Effector memory CD4-positive, alpha-beta T cell (primary cell): ENCODE results near the gene PPP3CA.
A peak's percentile ranks its signal among the peaks of the same experiment; 100 is the strongest.

Experiments
- DNase-seq, 3 donors: peaks; one replicate each; pipeline ENCODE4 v3.0.0-alpha.2; 2020
- H3K27ac ChIP-seq: 2 replicates; pipeline ENCODE4 v1.7.0; 2013; ENCODE audit warnings: mild to moderate bottlenecking, low read length, moderate library complexity; ENCODE audit not compliant: insufficient read depth, poor library complexity, severe bottlenecking
- H3K27me3 ChIP-seq: replicated peaks from 2 replicates; pipeline ENCODE4 v1.7.0; 2013; ENCODE audit warnings: mild to moderate bottlenecking, low read length; ENCODE audit not compliant: insufficient read depth, control insufficient read depth, poor library complexity, severe bottlenecking
- H3K36me3 ChIP-seq: 2 replicates; pipeline ENCODE4 v1.7.0; 2013; ENCODE audit warnings: mild to moderate bottlenecking, low read length, moderate library complexity; ENCODE audit not compliant: control insufficient read depth, insufficient read depth
- H3K4me1 ChIP-seq: 2 replicates; pipeline ENCODE4 v1.7.0; 2013; ENCODE audit warnings: low read length, mild to moderate bottlenecking; ENCODE audit not compliant: control insufficient read depth, insufficient read depth, poor library complexity, severe bottlenecking
- H3K4me3 ChIP-seq: 2 replicates; pipeline ENCODE4 v1.7.0; 2013; ENCODE audit warnings: low read length, low read depth, mild to moderate bottlenecking; ENCODE audit not compliant: insufficient read depth, poor library complexity, severe bottlenecking
- H3K9me3 ChIP-seq: 2 replicates; pipeline ENCODE4 v1.7.0; 2013; ENCODE audit warnings: mild to moderate bottlenecking, low read length, moderate library complexity; ENCODE audit not compliant: control insufficient read depth

The PPP3CA gene

GRCh38 chr4:101171747-101172146 lies 175.6 kb downstream of the PPP3CA start:
- Histone ChIP-seq H3K4me1 (no peaks in the 10 kb centered on the region), H3K4me3 (no peak overlapping the region), H3K36me3 (no peaks in the 10 kb centered on the region), H3K27me3 (no peaks in the 10 kb centered on the region), H3K27ac (no peak overlapping the region), H3K9me3 (no peaks in the 10 kb centered on the region)
- no peak for DNase-seq

DNA sequence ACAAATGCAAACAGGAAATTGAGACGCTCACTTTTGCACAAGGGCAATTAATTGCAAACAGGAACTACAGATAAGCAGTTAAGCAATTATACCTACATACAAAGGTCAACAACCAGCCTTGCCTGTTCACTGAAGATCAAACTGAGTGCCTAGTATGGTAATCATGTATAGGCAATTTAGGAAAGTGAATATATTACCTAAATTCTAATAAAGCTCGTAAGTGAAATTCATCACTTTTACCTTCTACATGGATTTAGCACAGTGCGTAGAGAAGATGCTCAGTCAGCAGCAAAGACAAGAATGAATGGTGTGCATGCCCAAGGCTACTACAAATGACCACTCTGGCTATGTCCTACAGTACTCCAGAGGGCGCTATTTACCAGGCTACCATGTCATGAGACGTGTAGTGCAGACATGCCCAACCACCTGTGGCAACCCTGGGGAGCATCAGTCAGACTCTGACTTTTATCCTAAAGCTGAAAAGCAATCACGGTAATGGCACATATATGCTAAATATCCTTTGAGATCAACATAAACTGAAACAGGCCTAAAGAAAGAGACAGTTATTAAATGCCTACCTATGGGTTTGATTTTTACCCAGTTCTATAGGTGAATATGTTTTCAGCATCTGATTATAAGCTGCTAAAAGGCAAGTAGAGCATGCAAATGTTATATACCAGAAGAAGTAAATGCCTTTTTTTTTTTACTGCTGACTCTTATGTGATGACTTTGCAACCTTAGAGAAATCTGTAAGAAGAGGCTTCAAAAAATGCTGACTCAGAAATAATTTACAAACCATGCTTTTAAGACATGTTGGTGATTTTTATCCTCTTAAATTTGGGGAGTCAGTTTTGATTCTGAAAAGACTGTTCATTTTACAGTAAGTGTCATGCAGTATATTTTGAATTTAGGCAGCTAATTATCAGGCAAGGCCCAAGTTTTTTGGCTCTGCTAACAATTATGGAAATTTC lies 178.0 kb downstream of the PPP3CA start:
- H3K9me3 ChIP-seq: no peaks in the 10 kb centered on the region
- H3K27me3 ChIP-seq: no peaks in the 10 kb centered on the region
- no peaks in the 10 kb centered on the region for H3K4me1 ChIP-seq
- no peak overlapping the region for H3K4me3 ChIP-seq
- no peak overlapping the region for H3K27ac ChIP-seq
- peak; percentile 4 to 41 (median 10) for DNase-seq
- peaks cover 5% of the 10 kb centered on the region for H3K36me3 ChIP-seq

DNA sequence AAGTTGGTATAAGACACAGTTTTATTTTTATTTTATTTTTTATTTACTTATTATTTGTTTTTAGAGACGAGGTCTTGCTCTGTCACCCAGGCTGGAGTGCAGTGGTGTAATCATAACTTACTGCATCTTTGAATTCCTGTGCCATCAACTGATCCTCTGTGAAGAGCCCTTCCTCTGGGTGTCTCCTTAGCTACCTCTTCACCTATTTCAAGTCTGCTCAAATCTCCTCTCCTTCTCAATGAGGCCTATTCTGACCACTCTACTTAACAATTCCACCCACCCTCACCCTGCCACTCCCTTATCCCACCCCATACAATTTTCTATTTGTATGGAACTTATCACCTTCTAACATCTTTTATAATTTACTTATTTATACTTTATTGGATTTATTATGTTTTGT lies 183.4 kb downstream of the PPP3CA start:
- Histone ChIP-seq H3K27me3 (no peaks in the 10 kb centered on the region), H3K36me3 (peaks cover 5% of the 10 kb centered on the region), H3K27ac (no peak overlapping the region), H3K4me3 (no peak overlapping the region), H3K4me1 (no peaks in the 10 kb centered on the region), H3K9me3 (no peaks in the 10 kb centered on the region)
- no peak for DNase-seq

GRCh38 chr4:101162990-101163380 lies 184.3 kb downstream of the PPP3CA start:
- DNase-seq: no peak
- Histone ChIP-seq H3K4me1 (no peaks in the 10 kb centered on the region), H3K9me3 (no peaks in the 10 kb centered on the region), H3K4me3 (no peak overlapping the region), H3K27ac (no peak overlapping the region), H3K27me3 (no peaks in the 10 kb centered on the region), H3K36me3 (peaks cover 5% of the 10 kb centered on the region)

GRCh38 chr4:101160792-101161592 lies 186.3 kb downstream of the PPP3CA start:
- no peaks in the 10 kb centered on the region for H3K36me3 ChIP-seq
- H3K4me1 ChIP-seq: no peaks in the 10 kb centered on the region
- H3K27ac ChIP-seq: no peak overlapping the region
- H3K4me3 ChIP-seq: no peak overlapping the region
- no peaks in the 10 kb centered on the region for H3K27me3 ChIP-seq
- no peaks in the 10 kb centered on the region for H3K9me3 ChIP-seq
- no peak for DNase-seq

GRCh38 chr4:101158507-101158906 lies 188.8 kb downstream of the PPP3CA start:
- H3K27ac ChIP-seq: no peak overlapping the region
- H3K36me3 ChIP-seq: no peaks in the 10 kb centered on the region
- no peak for DNase-seq
- H3K9me3 ChIP-seq: no peaks in the 10 kb centered on the region
- no peaks in the 10 kb centered on the region for H3K4me1 ChIP-seq
- no peaks in the 10 kb centered on the region for H3K27me3 ChIP-seq
- no peak overlapping the region for H3K4me3 ChIP-seq

DNA sequence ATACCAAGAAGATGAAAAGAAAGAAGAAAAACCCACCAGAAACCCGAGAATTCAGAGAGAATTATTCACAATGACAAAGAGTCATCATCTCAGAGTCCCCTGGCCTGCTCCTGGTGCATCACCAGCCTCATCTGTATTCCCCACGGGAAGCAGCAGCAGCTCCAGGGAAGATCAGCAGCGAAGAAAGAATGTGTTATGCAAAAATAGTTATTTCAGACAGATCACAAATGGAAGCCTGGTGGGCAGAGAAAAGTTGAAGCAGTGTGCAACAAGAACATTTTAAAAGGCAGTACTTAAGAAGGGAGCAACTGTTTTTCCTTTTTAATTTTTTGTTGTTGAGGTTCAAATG lies 189.2 kb downstream of the PPP3CA start:
- no peak overlapping the region for H3K27ac ChIP-seq
- H3K9me3 ChIP-seq: no peaks in the 10 kb centered on the region
- H3K4me1 ChIP-seq: no peaks in the 10 kb centered on the region
- no peak overlapping the region for H3K4me3 ChIP-seq
- no peaks in the 10 kb centered on the region for H3K27me3 ChIP-seq
- no peaks in the 10 kb centered on the region for H3K36me3 ChIP-seq
- DNase-seq: no peak

GRCh38 chr4:101157415-101158133 lies 189.8 kb downstream of the PPP3CA start:
- DNase-seq: no peak
- no peak overlapping the region for H3K27ac ChIP-seq
- H3K4me3 ChIP-seq: no peak overlapping the region
- no peaks in the 10 kb centered on the region for H3K27me3 ChIP-seq
- H3K9me3 ChIP-seq: no peaks in the 10 kb centered on the region
- no peaks in the 10 kb centered on the region for H3K36me3 ChIP-seq
- no peaks in the 10 kb centered on the region for H3K4me1 ChIP-seq

DNA sequence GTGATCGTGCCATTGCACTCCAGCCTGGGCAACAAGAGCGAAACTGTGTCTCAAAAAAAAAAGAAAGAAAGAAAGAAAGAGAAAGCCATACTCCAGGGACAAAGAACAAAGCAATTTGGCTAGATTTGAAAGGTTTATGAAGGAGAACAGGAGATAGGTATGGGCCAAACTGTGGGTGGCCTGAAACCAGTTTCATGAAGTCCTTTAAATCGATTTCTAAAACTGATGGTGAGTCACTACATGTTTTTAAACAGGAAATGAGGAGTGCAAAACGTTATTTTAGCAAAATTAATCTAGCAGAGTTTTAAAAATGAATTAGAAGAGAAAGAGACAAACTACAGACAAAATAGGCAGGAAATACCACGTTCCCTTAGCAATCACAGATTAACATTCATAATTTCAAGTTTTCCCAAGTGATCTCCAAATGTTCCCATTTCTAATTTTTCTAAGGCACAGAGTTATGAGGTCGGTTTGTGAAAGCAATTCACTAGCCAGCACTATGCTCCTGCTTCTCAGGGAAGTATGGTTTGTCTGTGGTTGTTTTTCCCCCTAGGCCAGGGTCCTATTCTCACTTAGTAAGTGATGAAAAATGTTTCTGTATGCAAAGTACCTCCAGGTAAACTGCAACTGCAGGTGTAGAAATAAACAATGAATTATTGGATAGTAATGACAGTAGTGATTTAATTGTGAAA lies 190.6 kb downstream of the PPP3CA start:
- Histone ChIP-seq H3K27me3 (no peaks in the 10 kb centered on the region), H3K9me3 (no peaks in the 10 kb centered on the region), H3K36me3 (no peaks in the 10 kb centered on the region), H3K4me3 (no peak overlapping the region), H3K27ac (no peak overlapping the region), H3K4me1 (no peaks in the 10 kb centered on the region)
- no peak for DNase-seq
